ENCODE results near the gene MCOLN3.

DNA sequence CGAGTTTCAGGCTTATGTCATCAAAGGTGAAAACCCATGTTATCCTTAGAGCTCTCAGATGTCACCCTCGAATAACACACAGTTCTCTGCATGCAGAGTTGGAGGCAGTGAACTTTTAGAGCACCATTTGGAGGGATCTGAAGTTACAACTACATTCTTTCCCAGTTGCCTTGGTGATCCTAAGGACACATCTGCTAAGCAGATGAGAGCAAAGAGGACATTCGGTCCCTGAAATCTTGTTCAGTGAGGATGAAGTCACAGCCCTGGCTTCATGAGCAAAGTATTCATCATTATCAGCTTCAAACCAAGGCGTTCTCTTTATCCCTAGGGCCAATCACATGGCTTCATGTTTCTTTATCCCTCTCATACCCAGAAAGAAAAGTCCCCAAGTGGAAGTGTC lies 28.3 kb downstream of the MCOLN3 start:
- TF ChIP-seq, protein P1, sequence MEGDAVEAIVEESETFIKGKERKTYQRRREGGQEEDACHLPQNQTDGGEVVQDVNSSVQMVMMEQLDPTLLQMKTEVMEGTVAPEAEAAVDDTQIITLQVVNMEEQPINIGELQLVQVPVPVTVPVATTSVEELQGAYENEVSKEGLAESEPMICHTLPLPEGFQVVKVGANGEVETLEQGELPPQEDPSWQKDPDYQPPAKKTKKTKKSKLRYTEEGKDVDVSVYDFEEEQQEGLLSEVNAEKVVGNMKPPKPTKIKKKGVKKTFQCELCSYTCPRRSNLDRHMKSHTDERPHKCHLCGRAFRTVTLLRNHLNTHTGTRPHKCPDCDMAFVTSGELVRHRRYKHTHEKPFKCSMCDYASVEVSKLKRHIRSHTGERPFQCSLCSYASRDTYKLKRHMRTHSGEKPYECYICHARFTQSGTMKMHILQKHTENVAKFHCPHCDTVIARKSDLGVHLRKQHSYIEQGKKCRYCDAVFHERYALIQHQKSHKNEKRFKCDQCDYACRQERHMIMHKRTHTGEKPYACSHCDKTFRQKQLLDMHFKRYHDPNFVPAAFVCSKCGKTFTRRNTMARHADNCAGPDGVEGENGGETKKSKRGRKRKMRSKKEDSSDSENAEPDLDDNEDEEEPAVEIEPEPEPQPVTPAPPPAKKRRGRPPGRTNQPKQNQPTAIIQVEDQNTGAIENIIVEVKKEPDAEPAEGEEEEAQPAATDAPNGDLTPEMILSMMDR (IDR thresholded peaks at IDR 0.05), result no peak
- no peak for TF ChIP-seq POLR2AphosphoS5 (IDR thresholded peaks at IDR 0.05; ENCODE audit: low read depth, low read length)
